T-helper 1 cell treated with Interleukin-12 subunit alpha and Interleukin-12 subunit beta and Interleukin-4 antibody, amounts not matched to agents 30 μg/mL and 1 μg/mL, for 36 hours (primary cell): Measurements from ENCODE around the gene CNTN4.
"Not testable (repeated sequence)": the region's sequence is repeated elsewhere in the genome, so short reads cannot be mapped to it uniquely, and the experiment has no call there.

Experiments used
- H3K27ac Mint-ChIP-seq: one replicate; pipeline ENCODE4 v1.8.0; 2021; ENCODE audit warnings: mild to moderate bottlenecking, mixed read lengths
- H3K27me3 Mint-ChIP-seq: one replicate; pipeline ENCODE4 v1.8.0; 2021; ENCODE audit warnings: low read depth, mixed read lengths
- H3K36me3 Mint-ChIP-seq: one replicate; pipeline ENCODE4 v1.8.0; 2021; ENCODE audit warnings: low read depth, mixed read lengths
- H3K4me1 Mint-ChIP-seq: one replicate; pipeline ENCODE4 v1.8.0; 2021; ENCODE audit warnings: low read depth, mixed read lengths
- H3K4me3 Mint-ChIP-seq: one replicate; pipeline ENCODE4 v1.8.0; 2021; ENCODE audit warnings: mild to moderate bottlenecking, moderate library complexity, mixed read lengths
- H3K9me3 Mint-ChIP-seq: one replicate; pipeline ENCODE4 v1.8.0; 2021; ENCODE audit warnings: mixed read lengths

CNTN4 gene

GRCh38 chr3:2772803-2773202, 674.1 kb downstream of the CNTN4 start:
- no peak overlapping the region for H3K4me3 Mint-ChIP-seq
- no peaks in the 10 kb centered on the region for H3K4me1 Mint-ChIP-seq
- H3K36me3 Mint-ChIP-seq, result no peaks in the 10 kb centered on the region
- H3K9me3 Mint-ChIP-seq, result no peaks in the 10 kb centered on the region
- H3K27me3 Mint-ChIP-seq, result no peaks in the 10 kb centered on the region
- H3K27ac Mint-ChIP-seq, result no peak overlapping the region

DNA sequence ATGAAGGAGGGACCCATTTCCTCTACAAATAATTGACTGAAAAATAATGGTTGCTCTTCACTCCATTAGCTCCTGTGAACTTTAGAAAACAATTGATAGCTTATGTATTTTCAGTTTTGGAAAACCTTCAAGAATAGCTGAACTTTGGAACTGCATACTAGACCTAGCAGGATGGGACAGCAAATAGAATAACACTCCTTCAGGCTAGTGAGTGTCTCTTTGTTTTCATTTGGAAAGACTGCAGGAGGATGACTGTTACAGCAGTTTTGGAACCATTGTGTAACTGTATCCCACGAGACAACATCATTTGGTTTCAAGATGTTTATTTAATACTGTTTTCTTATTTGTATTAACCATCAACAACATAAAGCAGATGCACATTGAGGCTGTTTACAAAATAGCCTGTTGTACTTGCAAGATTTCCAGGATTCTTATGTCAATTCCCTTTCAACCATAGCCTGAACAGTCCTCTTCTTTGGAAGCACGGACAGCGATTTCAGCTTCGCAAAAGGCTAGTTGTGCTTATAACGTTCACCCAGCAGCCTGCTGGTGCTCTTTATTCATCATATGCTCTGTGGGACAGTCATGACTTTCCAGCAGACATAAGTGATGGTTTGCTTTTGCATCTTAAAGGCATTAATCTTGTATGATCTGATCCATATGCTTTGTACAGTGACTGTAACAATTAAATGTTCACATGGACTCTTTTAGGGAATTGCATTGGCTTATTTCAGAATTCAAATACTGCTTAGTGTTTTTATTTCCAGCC, 676.0 kb downstream of the CNTN4 start:
- H3K4me3 Mint-ChIP-seq, result no peak overlapping the region
- no peaks in the 10 kb centered on the region for H3K27me3 Mint-ChIP-seq
- no peaks in the 10 kb centered on the region for H3K9me3 Mint-ChIP-seq
- H3K4me1 Mint-ChIP-seq, result no peaks in the 10 kb centered on the region
- H3K36me3 Mint-ChIP-seq, result no peaks in the 10 kb centered on the region
- H3K27ac Mint-ChIP-seq, result no peak overlapping the region

DNA sequence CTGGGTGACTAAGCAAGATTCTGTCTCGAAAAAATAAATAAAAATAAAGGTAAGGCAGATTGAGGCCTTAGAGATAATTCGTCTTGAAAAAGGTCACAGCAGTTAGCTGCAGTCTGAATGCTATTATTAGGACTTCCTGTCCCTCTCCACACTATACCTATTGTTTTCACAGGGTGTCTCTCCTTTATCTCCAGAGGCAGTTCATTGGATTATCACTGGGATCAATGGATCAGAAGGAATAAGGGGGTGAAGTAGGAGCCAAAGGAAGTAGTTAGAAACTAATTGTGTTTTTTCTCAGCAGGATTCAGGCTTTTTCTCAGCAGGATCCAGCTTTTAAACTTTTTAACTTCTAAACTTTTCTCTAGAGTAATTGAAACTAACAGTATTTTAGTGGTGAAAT, 684.6 kb downstream of the CNTN4 start:
- no peak overlapping the region for H3K4me3 Mint-ChIP-seq
- no peaks in the 10 kb centered on the region for H3K4me1 Mint-ChIP-seq
- H3K27ac Mint-ChIP-seq, result no peak overlapping the region
- H3K27me3 Mint-ChIP-seq, result no peaks in the 10 kb centered on the region
- H3K9me3 Mint-ChIP-seq, result no peaks in the 10 kb centered on the region
- no peaks in the 10 kb centered on the region for H3K36me3 Mint-ChIP-seq

DNA sequence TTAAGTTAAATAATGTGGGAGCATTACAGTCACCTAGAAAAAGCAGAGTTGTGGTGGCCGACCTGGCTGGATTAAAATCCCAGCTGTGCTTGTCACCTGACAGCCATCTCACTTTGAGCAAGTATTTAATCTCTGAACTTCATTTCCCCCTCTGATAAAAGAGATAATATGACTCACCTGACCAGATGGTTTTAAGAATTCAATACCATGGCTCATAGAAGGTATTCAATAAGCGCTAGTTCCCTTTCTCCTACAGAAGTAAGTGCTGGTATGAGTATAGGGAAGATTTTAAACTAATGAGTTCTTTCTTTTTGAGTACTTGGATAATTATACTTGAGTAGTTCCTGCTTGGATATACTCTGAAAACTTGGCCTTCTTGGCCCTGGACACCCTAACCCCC, 686.0 kb downstream of the CNTN4 start:
- Mint-ChIP-seq H3K9me3 (no peaks in the 10 kb centered on the region), H3K4me3 (no peak overlapping the region), H3K36me3 (no peaks in the 10 kb centered on the region), H3K27me3 (no peaks in the 10 kb centered on the region), H3K4me1 (no peaks in the 10 kb centered on the region), H3K27ac (no peak overlapping the region)

- Mint-ChIP-seq H3K36me3 (no peaks in the 10 kb centered on the region), H3K27ac (no peak overlapping the region), H3K4me1 (no peaks in the 10 kb centered on the region), H3K4me3 (no peak overlapping the region), H3K27me3 (no peaks in the 10 kb centered on the region), H3K9me3 (no peaks in the 10 kb centered on the region)
These were observed 691.7 kb downstream of the CNTN4 start for GRCh38 chr3:2790266-2790815.

DNA sequence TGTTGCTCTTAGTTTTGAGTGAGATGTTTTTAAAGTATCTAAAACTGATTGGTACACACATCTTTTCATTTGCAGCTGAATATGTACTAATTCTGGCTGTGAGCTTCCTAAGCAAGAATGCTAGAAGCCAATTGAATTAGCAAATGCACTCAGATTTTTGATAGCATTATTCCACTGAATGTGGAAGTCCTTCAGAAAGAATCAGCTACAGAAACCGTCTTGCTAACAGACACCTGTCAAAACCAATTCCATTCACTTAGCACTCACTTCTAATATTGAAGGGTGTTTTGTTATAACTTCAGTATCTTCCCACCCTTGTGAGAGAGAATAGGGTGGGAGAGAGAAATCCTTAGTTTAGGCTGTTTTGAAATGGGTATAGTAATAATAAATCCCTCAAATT, 693.8 kb downstream of the CNTN4 start:
- no peaks in the 10 kb centered on the region for H3K27me3 Mint-ChIP-seq
- no peak overlapping the region for H3K4me3 Mint-ChIP-seq
- no peak overlapping the region for H3K27ac Mint-ChIP-seq
- no peaks in the 10 kb centered on the region for H3K9me3 Mint-ChIP-seq
- H3K36me3 Mint-ChIP-seq, result no peaks in the 10 kb centered on the region
- no peaks in the 10 kb centered on the region for H3K4me1 Mint-ChIP-seq

- no peak overlapping the region for H3K4me3 Mint-ChIP-seq
- H3K4me1 Mint-ChIP-seq, result no peaks in the 10 kb centered on the region
- H3K36me3 Mint-ChIP-seq, result no peaks in the 10 kb centered on the region
- H3K9me3 Mint-ChIP-seq, result no peaks in the 10 kb centered on the region
- no peaks in the 10 kb centered on the region for H3K27me3 Mint-ChIP-seq
- H3K27ac Mint-ChIP-seq, result no peak overlapping the region
These were observed 695.3 kb downstream of the CNTN4 start for GRCh38 chr3:2793987-2794386.

- no peak overlapping the region for H3K27ac Mint-ChIP-seq
- no peak overlapping the region for H3K4me3 Mint-ChIP-seq
- no peaks in the 10 kb centered on the region for H3K9me3 Mint-ChIP-seq
- no peaks in the 10 kb centered on the region for H3K36me3 Mint-ChIP-seq
- no peaks in the 10 kb centered on the region for H3K27me3 Mint-ChIP-seq
- no peaks in the 10 kb centered on the region for H3K4me1 Mint-ChIP-seq
These were observed 703.8 kb downstream of the CNTN4 start for GRCh38 chr3:2802429-2802828.

DNA sequence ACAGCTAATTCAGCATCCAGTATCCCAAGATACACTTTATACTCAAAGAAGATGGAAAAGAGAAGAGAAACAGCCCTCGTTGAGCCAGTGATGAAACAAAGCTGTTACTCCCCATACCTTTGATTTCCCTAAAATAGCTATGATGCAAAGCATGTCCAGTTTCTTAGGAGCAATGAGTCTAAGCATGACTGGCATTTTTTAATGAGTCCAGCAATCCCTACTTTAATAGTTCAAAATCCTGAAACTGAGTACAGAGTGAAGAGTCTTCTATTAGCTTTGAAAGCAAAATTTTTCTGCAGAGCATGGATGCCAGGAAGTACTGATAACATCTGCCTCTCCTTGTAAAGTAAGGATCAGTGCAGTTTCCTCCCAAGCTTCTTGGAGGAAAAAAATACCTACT, 708.8 kb downstream of the CNTN4 start:
- Mint-ChIP-seq H3K27ac (no peak overlapping the region), H3K4me3 (no peak overlapping the region), H3K9me3 (no peaks in the 10 kb centered on the region), H3K27me3 (no peaks in the 10 kb centered on the region), H3K4me1 (no peaks in the 10 kb centered on the region), H3K36me3 (no peaks in the 10 kb centered on the region)

GRCh38 chr3:2810723-2811122, 712.1 kb downstream of the CNTN4 start:
- Mint-ChIP-seq H3K27me3 (no peaks in the 10 kb centered on the region), H3K4me3 (no peak overlapping the region), H3K36me3 (no peaks in the 10 kb centered on the region), H3K4me1 (no peaks in the 10 kb centered on the region), H3K27ac (no peak overlapping the region), H3K9me3 (no peaks in the 10 kb centered on the region)

DNA sequence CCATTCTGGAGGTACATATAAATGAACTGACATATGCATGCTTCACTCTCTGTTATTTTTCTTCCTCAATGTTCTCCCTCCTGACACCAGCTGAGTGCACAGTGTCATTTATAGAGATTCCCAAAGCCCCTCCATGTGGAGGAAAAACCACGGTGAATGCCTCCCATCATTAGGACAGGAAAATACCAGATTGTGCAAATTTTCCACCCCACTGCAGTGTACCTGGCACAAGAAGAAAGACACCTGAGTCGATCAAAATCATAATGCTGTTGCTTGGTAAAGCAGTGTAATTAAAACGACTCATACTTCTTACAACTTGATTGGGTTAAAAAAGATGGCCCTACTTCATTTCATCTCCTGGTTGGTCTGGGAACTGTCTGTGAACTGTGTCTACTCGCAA, 720.9 kb downstream of the CNTN4 start:
- H3K27ac Mint-ChIP-seq, result no peak overlapping the region
- H3K27me3 Mint-ChIP-seq, result no peaks in the 10 kb centered on the region
- no peaks in the 10 kb centered on the region for H3K36me3 Mint-ChIP-seq
- H3K4me3 Mint-ChIP-seq, result no peak overlapping the region
- no peaks in the 10 kb centered on the region for H3K4me1 Mint-ChIP-seq
- H3K9me3 Mint-ChIP-seq, result no peaks in the 10 kb centered on the region

GRCh38 chr3:2820982-2821381, 722.3 kb downstream of the CNTN4 start:
- not testable (repeated sequence) for H3K4me3 Mint-ChIP-seq, H3K36me3 Mint-ChIP-seq, H3K27ac Mint-ChIP-seq, H3K9me3 Mint-ChIP-seq, H3K4me1 Mint-ChIP-seq, H3K27me3 Mint-ChIP-seq

DNA sequence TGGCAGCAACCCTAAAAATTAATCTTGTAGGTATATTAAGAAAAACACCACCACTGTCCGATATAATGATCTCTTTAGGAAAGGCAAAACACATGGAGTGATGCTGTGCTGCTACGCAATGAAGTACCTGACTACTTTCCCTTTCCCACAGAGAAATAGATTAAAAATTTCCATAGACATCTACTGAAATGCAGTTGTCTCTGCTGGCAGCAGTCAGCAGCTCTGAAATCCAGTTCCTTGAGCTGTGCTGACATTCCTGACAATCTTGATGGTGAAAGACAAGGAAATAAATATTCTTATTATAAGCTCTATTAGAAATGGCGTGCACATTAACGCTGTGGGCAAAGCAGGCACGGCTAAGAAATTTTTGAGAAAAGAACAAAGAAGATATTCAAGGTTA, 723.9 kb downstream of the CNTN4 start:
- H3K36me3 Mint-ChIP-seq, result no peaks in the 10 kb centered on the region
- no peak overlapping the region for H3K4me3 Mint-ChIP-seq
- no peaks in the 10 kb centered on the region for H3K9me3 Mint-ChIP-seq
- no peaks in the 10 kb centered on the region for H3K4me1 Mint-ChIP-seq
- no peak overlapping the region for H3K27ac Mint-ChIP-seq
- H3K27me3 Mint-ChIP-seq, result no peaks in the 10 kb centered on the region

- Mint-ChIP-seq H3K4me1 (no peaks in the 10 kb centered on the region), H3K9me3 (no peaks in the 10 kb centered on the region), H3K27me3 (no peaks in the 10 kb centered on the region), H3K36me3 (no peaks in the 10 kb centered on the region), H3K27ac (no peak overlapping the region), H3K4me3 (no peak overlapping the region)
These were observed 724.4 kb downstream of the CNTN4 start for GRCh38 chr3:2823031-2823430.

DNA sequence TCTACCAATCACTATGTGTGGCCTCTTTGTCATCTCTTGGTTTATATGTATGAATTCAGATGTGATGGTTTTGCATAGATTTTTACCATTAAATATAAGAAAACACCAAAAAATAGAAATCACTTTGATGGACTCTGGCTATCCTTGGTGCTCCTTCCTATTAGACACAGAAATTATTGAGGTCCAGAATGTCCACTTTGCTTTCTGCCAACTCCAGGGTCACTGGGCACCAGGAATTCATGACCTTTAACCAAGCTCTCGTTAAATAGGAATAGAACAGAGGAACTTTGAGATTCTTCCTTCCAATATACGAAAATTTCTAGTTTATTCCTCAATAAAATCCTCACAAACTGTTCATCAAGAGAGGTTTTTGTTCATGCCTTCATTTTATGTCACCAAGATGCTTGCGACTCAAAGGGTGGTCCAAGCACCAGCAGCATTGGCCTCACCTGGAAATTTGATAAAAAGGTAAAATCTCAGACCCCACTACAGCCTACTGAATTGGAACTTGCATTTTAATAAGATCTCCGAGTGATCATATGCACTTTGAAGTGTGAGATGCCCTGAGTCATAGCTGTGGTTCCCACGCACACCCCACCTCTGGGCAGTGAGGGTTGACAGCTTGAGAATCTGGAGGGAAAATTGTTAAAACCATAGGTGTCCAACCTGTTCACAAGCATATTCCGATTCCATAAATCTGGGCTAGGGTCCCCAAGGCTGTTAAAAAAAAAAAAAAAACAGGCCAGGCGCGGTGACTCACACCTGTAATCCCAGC, 725.0 kb downstream of the CNTN4 start:
- Mint-ChIP-seq H3K9me3 (no peaks in the 10 kb centered on the region), H3K4me3 (no peak overlapping the region), H3K4me1 (no peaks in the 10 kb centered on the region), H3K27me3 (no peaks in the 10 kb centered on the region), H3K27ac (no peak overlapping the region), H3K36me3 (no peaks in the 10 kb centered on the region)
